PFSK-1 (cell line): ENCODE measurements around the gene GALNT5.

Experiments
- POLR2AphosphoS5 ChIP-seq: IDR thresholded peaks from 2 replicates; pipeline ENCODE4 v1.6.1; 2012; ENCODE audit warnings: low read depth, mild to moderate bottlenecking, control low read depth, low read length, moderate library complexity
- REST ChIP-seq, 2 experiments: IDR thresholded peaks; 2 replicates each; pipeline versions ENCODE4 v1.6.1 to v1.8.0; 2011 to 2012; ENCODE audit warnings: low read depth in 2 of 2, low read length in 2 of 2, control low read depth in 1 of 2, inconsistent platforms in 1 of 2, mild to moderate bottlenecking in 1 of 2, moderate library complexity in 1 of 2; ENCODE audit not compliant: insufficient read depth in 1 of 2
- SIN3A ChIP-seq: IDR thresholded peaks from 2 replicates; pipeline ENCODE4 v1.6.1; 2012; ENCODE audit warnings: mild to moderate bottlenecking, low read length, moderate library complexity, borderline replicate concordance; ENCODE audit not compliant: insufficient read depth
- TAF1 ChIP-seq: IDR thresholded peaks from 2 replicates; pipeline ENCODE4 v1.6.1; 2012; ENCODE audit warnings: low read length, control low read depth, borderline replicate concordance; ENCODE audit not compliant: insufficient read depth

- TF ChIP-seq POLR2AphosphoS5 (no peak), REST (IDR thresholded peaks at IDR 0.05; ENCODE audit: insufficient read depth in 1 of 2, low read depth in 2 of 2, low read length in 2 of 2) (no peak), SIN3A (no peak), TAF1 (no peak)
Measured at GRCh38 chr2:157292853-157293252, 35.3 kb downstream of the GALNT5 start.
